Stomach (tissue), 4 donors: Measurements from ENCODE around the gene SEC61B.

Experiments used
- EP300 ChIP-seq: sonication (generic); formaldehyde crosslinking; IDR thresholded peaks from one replicate; pipeline ENCODE4 v1.6.1; 2017; ENCODE audit warnings: antibody characterized with exemption
- POLR2A ChIP-seq, 4 donors: fragments of 450-650 bp; IDR thresholded peaks; one replicate each; pipeline ENCODE4 v1.6.1; 2016; ENCODE audit warnings: antibody characterized with exemption in 4 of 4, control low read depth in 2 of 4, mild to moderate bottlenecking in 1 of 4, moderate library complexity in 1 of 4
- POLR2AphosphoS5 ChIP-seq, 3 donors: sonication (generic); formaldehyde crosslinking; IDR thresholded peaks; one replicate each; pipeline ENCODE4 v1.6.1; 2016; ENCODE audit warnings: antibody characterized with exemption in 3 of 3
- TF ChIP-seq, protein P1 (sequence below), 7 experiments: fragments of 450-650 bp in 4 of 7; fragments of 200-600 bp in 3 of 7; sonication (generic) in 3 of 7; IDR thresholded peaks; one replicate each; pipeline ENCODE4 v1.5.1; 2016 to 2019; ENCODE audit warnings: antibody characterized with exemption in 7 of 7, control low read depth in 2 of 7, mild to moderate bottlenecking in 1 of 7

- no peak for TF ChIP-seq EP300
- TF ChIP-seq POLR2A (IDR thresholded peaks at IDR 0.05): no peak
- TF ChIP-seq, protein P1, sequence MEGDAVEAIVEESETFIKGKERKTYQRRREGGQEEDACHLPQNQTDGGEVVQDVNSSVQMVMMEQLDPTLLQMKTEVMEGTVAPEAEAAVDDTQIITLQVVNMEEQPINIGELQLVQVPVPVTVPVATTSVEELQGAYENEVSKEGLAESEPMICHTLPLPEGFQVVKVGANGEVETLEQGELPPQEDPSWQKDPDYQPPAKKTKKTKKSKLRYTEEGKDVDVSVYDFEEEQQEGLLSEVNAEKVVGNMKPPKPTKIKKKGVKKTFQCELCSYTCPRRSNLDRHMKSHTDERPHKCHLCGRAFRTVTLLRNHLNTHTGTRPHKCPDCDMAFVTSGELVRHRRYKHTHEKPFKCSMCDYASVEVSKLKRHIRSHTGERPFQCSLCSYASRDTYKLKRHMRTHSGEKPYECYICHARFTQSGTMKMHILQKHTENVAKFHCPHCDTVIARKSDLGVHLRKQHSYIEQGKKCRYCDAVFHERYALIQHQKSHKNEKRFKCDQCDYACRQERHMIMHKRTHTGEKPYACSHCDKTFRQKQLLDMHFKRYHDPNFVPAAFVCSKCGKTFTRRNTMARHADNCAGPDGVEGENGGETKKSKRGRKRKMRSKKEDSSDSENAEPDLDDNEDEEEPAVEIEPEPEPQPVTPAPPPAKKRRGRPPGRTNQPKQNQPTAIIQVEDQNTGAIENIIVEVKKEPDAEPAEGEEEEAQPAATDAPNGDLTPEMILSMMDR (IDR thresholded peaks at IDR 0.05): no peak
- no peak for TF ChIP-seq POLR2AphosphoS5 (IDR thresholded peaks at IDR 0.05)
These were observed 31.8 kb downstream of the SEC61B start for GRCh38 chr9:99253772-99254431.
